C4-2B (cell line): ENCODE results near the gene ARHGEF19.
A peak's percentile ranks its signal among the peaks of the same experiment; 100 is the strongest.
"Not testable (repeated sequence)": the region's sequence is repeated elsewhere in the genome, so short reads cannot be mapped to it uniquely, and the experiment has no call there.

ENCODE experiments used
- H3K27ac ChIP-seq: fragments of 450-650 bp; 2 replicates; pipeline ENCODE4 v1.5.1; 2017
- ZFX ChIP-seq: fragments of 450-650 bp; IDR thresholded peaks from 2 replicates; pipeline ENCODE4 v1.6.1; 2017
- TF ChIP-seq, protein P1 (sequence below): fragments of 450-650 bp; conservative IDR thresholded peaks from 2 replicates; pipeline ENCODE4 v1.5.1; 2017; ENCODE audit warnings: mild to moderate bottlenecking

The ARHGEF19 gene

GRCh38 chr1:16172964-16173446 lies 39.4 kb downstream of the ARHGEF19 start:
- H3K27ac ChIP-seq, result peak overlapping the region; percentile 96
- no peak for TF ChIP-seq ZFX
- TF ChIP-seq, protein P1, sequence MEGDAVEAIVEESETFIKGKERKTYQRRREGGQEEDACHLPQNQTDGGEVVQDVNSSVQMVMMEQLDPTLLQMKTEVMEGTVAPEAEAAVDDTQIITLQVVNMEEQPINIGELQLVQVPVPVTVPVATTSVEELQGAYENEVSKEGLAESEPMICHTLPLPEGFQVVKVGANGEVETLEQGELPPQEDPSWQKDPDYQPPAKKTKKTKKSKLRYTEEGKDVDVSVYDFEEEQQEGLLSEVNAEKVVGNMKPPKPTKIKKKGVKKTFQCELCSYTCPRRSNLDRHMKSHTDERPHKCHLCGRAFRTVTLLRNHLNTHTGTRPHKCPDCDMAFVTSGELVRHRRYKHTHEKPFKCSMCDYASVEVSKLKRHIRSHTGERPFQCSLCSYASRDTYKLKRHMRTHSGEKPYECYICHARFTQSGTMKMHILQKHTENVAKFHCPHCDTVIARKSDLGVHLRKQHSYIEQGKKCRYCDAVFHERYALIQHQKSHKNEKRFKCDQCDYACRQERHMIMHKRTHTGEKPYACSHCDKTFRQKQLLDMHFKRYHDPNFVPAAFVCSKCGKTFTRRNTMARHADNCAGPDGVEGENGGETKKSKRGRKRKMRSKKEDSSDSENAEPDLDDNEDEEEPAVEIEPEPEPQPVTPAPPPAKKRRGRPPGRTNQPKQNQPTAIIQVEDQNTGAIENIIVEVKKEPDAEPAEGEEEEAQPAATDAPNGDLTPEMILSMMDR, result no peak

DNA sequence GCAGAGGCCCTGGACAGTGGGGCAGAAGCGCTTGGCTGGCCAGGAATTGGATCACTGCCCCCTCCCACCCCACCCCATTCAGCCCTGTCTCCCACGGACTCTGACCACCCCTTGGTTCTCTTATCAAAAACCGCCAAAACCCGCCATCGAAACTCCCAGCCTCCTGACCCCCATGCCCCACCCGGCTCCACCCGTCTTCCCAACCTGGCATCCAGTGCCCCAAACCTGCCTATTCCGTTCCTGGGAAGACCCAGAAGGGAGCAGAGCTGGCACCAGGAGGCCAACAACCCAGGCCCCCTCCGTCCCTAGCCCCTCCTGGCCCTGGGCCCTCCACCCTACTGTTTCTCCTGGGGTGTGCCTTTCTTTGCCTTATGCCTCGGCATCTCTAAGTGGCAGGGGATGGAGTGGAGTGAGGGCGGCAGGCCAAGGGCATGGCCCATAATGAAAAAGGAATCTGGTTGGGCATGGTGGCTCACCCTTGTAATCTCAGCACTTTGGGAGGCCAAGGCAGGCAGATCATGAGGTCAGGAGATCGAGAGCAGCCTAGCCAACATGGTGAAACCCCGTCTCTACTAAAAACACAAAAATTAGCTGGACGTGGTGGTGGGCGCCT lies 40.1 kb downstream of the ARHGEF19 start:
- H3K27ac ChIP-seq, result no peak overlapping the region
- TF ChIP-seq ZFX, result no peak
- TF ChIP-seq, protein P1, result no peak

DNA sequence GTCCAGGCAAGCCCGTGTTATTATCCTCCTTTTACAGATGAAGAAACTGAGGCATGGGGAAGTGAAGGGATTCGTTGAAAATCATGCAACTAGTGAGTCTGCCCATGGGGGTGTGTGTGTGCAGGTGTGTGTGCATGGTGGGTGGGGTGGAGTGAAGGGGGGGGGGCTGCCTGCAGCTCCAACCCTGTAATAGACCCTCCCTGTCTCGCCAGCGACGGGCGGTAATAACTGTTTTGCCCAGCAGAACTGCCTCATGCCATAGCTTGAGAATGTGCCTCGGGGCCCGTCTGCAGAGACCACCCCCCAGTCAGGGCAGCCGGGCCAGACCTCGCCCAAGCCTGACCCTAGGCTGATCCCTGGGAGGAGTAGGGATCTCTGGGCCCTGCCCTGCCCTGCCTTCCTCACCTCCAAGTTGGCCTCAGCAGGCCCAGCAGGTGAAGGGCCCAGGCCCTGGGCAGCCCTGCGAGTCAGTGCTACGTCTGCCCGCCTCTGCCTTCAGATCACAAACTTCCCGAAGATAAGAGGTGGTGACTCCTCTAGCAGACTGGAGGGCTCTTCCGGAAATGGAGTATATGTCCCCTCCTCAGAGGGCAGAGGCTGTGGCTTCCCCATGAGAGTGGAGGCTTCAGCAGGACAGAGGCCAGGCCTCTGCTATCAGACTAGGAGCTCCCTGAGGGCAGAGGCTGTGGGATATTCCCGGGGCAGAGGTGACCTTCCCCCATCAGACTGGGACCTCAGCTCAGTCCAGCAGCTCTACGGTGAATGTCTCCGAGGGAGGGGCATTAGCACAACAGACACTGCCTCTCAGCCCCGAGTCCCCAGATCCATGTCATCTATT lies 40.9 kb downstream of the ARHGEF19 start:
- H3K27ac ChIP-seq, result no peak overlapping the region
- TF ChIP-seq ZFX, result no peak
- TF ChIP-seq, protein P1, result no peak

GRCh38 chr1:16170283-16170673 lies 42.2 kb downstream of the ARHGEF19 start:
- TF ChIP-seq, protein P1, result no peak
- no peak for TF ChIP-seq ZFX
- H3K27ac ChIP-seq, result no peak overlapping the region

DNA sequence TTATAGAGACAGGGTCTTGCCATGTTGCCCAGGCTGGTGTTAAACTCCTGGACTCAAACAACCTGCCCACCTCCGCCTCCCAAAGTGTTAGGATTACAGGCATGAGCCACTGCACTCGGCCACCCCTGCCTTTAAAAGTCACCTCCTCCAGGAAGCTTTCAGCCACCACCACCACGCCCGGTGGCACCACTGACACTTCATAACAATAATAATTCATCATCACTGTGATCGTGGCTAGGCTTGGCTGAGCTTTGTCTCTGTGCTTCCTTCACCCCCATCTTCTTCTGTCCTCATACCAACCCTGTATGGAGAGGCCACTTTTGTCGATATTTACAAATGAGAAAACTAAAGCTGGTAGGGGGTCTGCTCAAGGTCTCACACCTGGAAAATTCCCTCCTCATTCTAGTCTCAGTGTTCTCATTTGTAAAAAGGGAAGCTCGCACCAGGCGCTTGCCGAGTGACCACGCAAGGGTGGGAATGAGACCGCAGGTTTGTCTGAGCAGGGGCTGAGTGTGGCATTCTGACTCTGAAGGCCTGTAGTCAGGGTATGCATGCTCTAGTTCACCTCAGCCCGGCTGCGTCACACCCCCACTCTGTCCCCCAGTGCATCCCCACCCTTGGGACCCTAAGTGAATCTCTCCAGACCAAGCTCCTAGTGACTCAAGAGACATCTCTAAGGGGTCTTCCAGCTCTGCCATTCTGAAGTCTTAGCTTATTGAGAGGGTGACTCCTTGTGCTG lies 43.7 kb downstream of the ARHGEF19 start:
- H3K27ac ChIP-seq, result no peak overlapping the region
- TF ChIP-seq, protein P1, result no peak
- no peak for TF ChIP-seq ZFX

DNA sequence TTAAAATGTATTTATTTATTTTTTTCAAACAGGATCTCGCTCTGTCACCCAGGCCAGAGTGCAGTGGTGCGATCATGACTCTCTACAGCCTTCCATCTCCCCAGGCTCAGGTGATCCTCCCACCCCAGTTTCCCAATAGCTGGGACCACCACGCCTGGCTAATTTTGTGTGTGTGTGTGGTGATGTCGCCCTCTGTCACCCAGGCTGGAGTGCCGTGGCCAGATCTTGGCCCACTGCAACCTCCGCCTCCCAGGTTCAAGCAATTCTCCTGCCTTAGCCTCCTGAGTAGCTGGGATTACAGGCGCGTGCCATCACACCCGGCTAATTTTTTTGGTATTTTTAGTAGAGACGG lies 44.3 kb downstream of the ARHGEF19 start:
- H3K27ac ChIP-seq, result not testable (repeated sequence)

GRCh38 chr1:16167331-16168143 lies 44.9 kb downstream of the ARHGEF19 start:
- TF ChIP-seq, protein P1, result no peak
- TF ChIP-seq ZFX, result no peak
- H3K27ac ChIP-seq, result no peak overlapping the region
